ENCODE measurements around the gene CDKAL1. TPM values are rescaled to one million over a fixed set of nuclear protein-coding genes. Genes with fewer than 3 reads are reported as not detected.

The CDKAL1 gene
- 78.3 TPM for polyA plus RNA-seq (2012; ENCODE audit: insufficient read depth, insufficient read length, low read depth)

DNA sequence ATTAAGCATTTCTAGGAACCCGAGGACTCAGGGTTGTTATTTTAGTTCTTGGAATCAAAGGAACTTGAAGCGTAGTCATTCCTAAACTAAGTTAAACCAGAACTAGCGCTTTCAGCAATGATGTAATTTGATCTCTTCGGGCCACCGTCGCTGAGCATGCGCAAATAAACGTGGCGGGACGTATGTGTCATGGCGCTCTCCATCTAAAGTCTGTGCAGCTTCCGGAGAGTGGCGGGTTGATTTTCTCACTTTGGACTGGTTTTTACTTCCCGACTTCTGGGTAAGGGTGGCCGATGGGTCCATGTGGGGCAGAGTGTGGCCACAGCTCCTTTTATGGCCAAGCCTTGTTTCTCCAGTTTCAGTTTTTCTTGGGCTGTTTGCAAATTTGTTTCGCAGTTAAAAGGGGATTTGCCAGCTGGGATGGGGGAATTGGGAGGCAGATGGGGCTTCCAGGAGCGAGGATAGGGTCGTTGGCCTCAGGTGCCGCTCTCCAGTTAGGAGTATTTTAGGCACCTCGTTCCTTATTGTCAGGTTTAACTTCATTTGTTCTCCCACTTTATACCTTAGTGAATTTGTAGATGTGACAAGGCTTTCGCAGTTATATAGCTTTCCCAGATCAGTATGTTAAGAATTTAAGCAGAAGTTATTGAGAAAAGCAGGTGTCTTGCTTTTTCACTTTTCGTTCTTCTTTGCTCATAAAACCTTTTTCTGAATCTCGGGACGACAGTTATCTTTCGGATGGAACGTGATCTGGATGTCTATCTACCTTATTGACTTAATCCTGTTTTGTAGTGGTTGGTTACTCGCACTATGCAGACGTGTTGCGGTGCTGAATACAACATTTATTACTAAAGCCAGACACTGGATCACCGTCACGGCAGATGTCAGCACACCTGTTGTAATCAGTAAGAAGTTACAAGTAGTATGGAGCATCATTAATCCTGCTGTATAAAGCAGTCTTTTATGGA lies at the start of gene CDKAL1:
Gene CDKAL1, plus strand, starts transcription at position 163 of the 968 bp plus-strand sequence. CDS start 11,894 bp downstream, outside the sequence.
- DNase-seq, result peak; percentile 84
- Histone ChIP-seq H3K4me1 (peaks cover 6% of the 10 kb centered on the region), H3K4me3 (ENCODE audit: low read depth, low read length) (peak within 1 kb of the TSS; percentile 99), H3K27me3 (no peaks in the 10 kb centered on the region), H3K36me3 (no peaks in the 10 kb centered on the region; the same call in 1 of the 2 replicates), H3K9me3 (no peaks in the 10 kb centered on the region)
- TF ChIP-seq, protein P1, sequence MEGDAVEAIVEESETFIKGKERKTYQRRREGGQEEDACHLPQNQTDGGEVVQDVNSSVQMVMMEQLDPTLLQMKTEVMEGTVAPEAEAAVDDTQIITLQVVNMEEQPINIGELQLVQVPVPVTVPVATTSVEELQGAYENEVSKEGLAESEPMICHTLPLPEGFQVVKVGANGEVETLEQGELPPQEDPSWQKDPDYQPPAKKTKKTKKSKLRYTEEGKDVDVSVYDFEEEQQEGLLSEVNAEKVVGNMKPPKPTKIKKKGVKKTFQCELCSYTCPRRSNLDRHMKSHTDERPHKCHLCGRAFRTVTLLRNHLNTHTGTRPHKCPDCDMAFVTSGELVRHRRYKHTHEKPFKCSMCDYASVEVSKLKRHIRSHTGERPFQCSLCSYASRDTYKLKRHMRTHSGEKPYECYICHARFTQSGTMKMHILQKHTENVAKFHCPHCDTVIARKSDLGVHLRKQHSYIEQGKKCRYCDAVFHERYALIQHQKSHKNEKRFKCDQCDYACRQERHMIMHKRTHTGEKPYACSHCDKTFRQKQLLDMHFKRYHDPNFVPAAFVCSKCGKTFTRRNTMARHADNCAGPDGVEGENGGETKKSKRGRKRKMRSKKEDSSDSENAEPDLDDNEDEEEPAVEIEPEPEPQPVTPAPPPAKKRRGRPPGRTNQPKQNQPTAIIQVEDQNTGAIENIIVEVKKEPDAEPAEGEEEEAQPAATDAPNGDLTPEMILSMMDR (IDR thresholded peaks at IDR 0.05; ENCODE audit: low read depth, low read length), result no peak

DNA sequence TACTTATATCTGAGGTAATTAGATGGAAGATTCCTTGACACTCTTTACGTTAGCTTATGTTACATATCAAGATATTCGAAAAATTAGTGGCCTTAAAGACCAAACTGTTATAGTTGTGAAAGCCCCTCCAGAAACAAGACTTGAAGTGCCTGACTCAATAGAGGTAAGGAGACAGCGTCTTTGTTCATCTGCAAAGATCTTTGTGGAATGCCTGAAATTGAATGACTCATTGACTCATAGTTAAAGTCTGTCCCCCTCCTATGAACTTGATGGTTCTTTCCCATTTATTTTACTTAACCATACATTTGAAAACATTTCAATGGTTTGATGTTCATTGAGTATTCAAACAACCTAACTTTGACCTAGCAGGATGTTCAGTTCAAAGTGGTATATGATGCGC lies 47.6 kb upstream of the CDKAL1 start:
- Histone ChIP-seq H3K9me3 (no peaks in the 10 kb centered on the region), H3K4me3 (ENCODE audit: low read depth, low read length) (no peak overlapping the region), H3K4me1 (no peaks in the 10 kb centered on the region), H3K36me3 (peaks cover 72% of the 10 kb centered on the region), H3K27me3 (no peaks in the 10 kb centered on the region)
- TF ChIP-seq, protein P1 (IDR thresholded peaks at IDR 0.05; ENCODE audit: low read depth, low read length), result no peak
- no peak for DNase-seq

DNA sequence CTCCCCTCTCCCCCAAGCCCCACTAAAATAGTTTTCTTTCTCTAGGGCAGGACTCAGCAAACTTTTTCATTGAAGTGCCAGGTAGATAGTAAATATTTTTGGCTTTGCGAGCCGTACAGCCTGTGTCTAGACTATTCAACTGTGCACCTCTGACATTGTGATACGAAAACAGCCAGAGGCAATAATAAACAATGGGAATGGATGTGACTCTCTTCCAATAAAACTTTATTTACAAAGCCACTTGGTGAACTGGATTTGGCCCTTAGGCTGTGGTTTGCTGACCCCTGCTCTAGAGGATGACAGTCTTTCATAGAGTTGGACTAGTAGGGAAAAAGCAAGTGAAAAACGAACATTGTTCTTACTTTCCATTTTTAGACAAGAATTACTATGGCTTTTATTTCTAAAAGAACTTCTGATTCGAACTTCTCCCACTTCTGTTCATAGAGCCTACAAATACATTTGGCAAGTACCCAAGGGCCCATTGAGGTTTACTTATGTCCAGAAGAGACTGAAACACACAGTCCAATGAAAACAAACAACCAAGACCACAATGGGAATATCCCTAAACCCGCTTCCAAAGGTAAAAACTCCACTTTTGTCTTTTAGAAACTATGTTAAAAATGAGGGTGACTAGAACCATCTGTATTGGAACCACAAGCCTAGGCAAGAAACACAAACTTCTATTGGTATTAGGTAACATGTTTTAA lies 46.4 kb upstream of the CDKAL1 start:
- Histone ChIP-seq H3K9me3 (no peaks in the 10 kb centered on the region), H3K4me1 (no peaks in the 10 kb centered on the region), H3K27me3 (no peaks in the 10 kb centered on the region), H3K4me3 (ENCODE audit: low read depth, low read length) (no peak overlapping the region), H3K36me3 (peaks cover 66% of the 10 kb centered on the region)
- TF ChIP-seq, protein P1 (IDR thresholded peaks at IDR 0.05; ENCODE audit: low read depth, low read length), result no peak
- no peak for DNase-seq

DNA sequence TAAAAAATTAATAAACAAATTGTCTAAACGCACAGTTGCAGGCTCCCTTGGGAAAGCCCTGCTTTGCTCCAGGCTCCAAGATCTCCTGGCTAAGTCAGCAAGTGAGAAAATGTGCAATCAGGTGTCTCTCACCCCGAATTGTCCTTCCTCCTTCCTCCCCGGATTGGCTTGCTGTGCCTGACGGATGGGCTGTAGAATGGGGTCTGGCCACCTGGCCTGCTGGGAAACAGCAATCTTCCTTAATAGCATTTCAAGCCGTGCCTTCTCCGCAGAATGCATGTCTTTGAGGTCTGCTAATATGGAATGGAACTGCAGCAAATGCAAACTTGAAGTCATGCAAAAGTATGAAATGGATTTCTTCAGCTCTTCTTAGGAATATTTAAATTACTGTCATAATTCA lies 43.7 kb upstream of the CDKAL1 start:
- no peak for DNase-seq
- H3K4me1 ChIP-seq, result no peaks in the 10 kb centered on the region
- no peak overlapping the region for H3K4me3 ChIP-seq (ENCODE audit: low read depth, low read length)
- H3K27me3 ChIP-seq, result no peaks in the 10 kb centered on the region
- TF ChIP-seq, protein P1 (IDR thresholded peaks at IDR 0.05; ENCODE audit: low read depth, low read length), result no peak
- H3K9me3 ChIP-seq, result no peaks in the 10 kb centered on the region
- H3K36me3 ChIP-seq, result peaks cover 44% of the 10 kb centered on the region

DNA sequence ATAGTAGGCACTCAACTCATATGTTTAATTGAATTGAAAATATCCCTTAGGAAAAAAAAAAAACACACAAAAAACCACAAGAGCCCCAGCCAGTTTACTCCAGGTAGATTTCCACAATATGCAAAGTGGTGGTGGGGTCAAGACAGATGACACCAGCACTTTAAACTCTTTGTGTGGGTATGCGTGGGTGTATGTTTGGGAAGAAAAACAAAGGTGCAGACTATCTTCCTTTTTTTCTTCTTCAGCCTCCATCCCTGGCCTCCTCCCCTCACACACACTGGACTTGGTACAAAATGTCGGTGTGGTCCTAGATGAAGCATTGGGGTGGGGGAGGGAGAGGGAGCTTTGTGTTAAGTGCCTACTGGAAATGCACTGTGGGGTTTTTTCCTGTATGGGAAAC lies 42.2 kb upstream of the CDKAL1 start:
- DNase-seq, result no peak
- TF ChIP-seq, protein P1 (IDR thresholded peaks at IDR 0.05; ENCODE audit: low read depth, low read length), result no peak
- Histone ChIP-seq H3K9me3 (no peaks in the 10 kb centered on the region), H3K4me3 (ENCODE audit: low read depth, low read length) (no peak overlapping the region), H3K27me3 (no peaks in the 10 kb centered on the region), H3K4me1 (no peaks in the 10 kb centered on the region), H3K36me3 (peaks cover 32% of the 10 kb centered on the region)

All from BE2C (cell line).